ENCODE measurements around the gene SLC37A4.
"Not testable (repeated sequence)": the region's sequence is repeated elsewhere in the genome, so short reads cannot be mapped to it uniquely, and the experiment has no call there.

The SLC37A4 gene

GRCh38 chr11:119030329-119031047 is at the start of gene SLC37A4:
Gene SLC37A4 (minus strand): TSS chr11:119030877.
- peak; percentile 94 for DNase-seq

- DNase-seq = no peak
Observed at GRCh38 chr11:119078675-119079420, 48.2 kb upstream of the SLC37A4 start.

- no peak for DNase-seq
Observed at GRCh38 chr11:119077839-119078238, 47.2 kb upstream of the SLC37A4 start.

GRCh38 chr11:119067371-119068222 is 36.9 kb upstream of the SLC37A4 start, which contains the start of gene VPS11:
Gene VPS11 (plus strand): TSS chr11:119067818. CDS start chr11:119067824, 6 bp downstream.
- DNase-seq = peak; percentile 95

GRCh38 chr11:119065369-119065768 is 34.7 kb upstream of the SLC37A4 start:
- no peak for DNase-seq

- no peak for DNase-seq
Observed at GRCh38 chr11:119062779-119063178, 32.1 kb upstream of the SLC37A4 start.

GRCh38 chr11:119061256-119061655 is 30.6 kb upstream of the SLC37A4 start:
- DNase-seq = no peak

GRCh38 chr11:119059128-119059527 is 28.5 kb upstream of the SLC37A4 start:
- not testable (repeated sequence) for DNase-seq

GRCh38 chr11:119057000-119057769 is 26.5 kb upstream of the SLC37A4 start, which contains the start of gene HYOU1:
Gene HYOU1 (minus strand): TSS chr11:119057205. CDS start chr11:119056160, 1,045 bp downstream.
- DNase-seq = peak; percentile 98

- DNase-seq = peak; percentile 26
Observed at GRCh38 chr11:119056421-119056999, 25.8 kb upstream of the SLC37A4 start.

- no peak for DNase-seq
Observed at GRCh38 chr11:119055901-119056300, 25.2 kb upstream of the SLC37A4 start.

- no peak for DNase-seq
Observed at GRCh38 chr11:119054418-119054817, 23.7 kb upstream of the SLC37A4 start.

GRCh38 chr11:119052163-119052814 is 21.6 kb upstream of the SLC37A4 start:
- DNase-seq = no peak

- DNase-seq = no peak
Observed at GRCh38 chr11:119051440-119052162, 20.9 kb upstream of the SLC37A4 start.

- DNase-seq = no peak
Observed at GRCh38 chr11:119049081-119049480, 18.4 kb upstream of the SLC37A4 start.

- no peak for DNase-seq
Observed at GRCh38 chr11:119048644-119049043, 18.0 kb upstream of the SLC37A4 start.

- DNase-seq = no peak
Observed at GRCh38 chr11:119047205-119047604, 16.5 kb upstream of the SLC37A4 start.

- DNase-seq = no peak
Observed at GRCh38 chr11:119046489-119046888, 15.8 kb upstream of the SLC37A4 start.

GRCh38 chr11:119044708-119045107 is 14.0 kb upstream of the SLC37A4 start:
- DNase-seq = no peak

GRCh38 chr11:119042927-119043326 is 12.2 kb upstream of the SLC37A4 start:
- DNase-seq = no peak
